Measurements from ENCODE around the gene OR4D1.

DNA sequence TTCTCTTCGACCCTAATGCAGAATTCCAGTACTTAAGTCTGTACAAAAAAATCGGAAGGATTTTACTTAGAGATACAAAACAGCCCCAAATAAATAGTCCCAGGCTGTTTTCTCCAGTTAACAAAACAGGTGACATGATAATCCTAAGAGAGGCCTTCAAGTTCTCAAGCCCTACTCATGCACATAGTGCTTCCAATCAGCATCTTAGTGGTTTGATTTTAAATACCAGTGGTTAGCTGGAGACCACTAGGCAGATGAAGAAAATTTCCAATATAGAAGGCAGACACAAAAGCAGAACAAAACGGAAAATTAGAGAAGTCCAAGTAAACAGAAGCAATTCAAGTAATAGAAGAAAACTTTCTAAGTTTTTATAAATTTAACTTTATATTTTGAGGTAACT lies 13.4 kb downstream of the OR4D1 start:
- TF ChIP-seq, protein P1, sequence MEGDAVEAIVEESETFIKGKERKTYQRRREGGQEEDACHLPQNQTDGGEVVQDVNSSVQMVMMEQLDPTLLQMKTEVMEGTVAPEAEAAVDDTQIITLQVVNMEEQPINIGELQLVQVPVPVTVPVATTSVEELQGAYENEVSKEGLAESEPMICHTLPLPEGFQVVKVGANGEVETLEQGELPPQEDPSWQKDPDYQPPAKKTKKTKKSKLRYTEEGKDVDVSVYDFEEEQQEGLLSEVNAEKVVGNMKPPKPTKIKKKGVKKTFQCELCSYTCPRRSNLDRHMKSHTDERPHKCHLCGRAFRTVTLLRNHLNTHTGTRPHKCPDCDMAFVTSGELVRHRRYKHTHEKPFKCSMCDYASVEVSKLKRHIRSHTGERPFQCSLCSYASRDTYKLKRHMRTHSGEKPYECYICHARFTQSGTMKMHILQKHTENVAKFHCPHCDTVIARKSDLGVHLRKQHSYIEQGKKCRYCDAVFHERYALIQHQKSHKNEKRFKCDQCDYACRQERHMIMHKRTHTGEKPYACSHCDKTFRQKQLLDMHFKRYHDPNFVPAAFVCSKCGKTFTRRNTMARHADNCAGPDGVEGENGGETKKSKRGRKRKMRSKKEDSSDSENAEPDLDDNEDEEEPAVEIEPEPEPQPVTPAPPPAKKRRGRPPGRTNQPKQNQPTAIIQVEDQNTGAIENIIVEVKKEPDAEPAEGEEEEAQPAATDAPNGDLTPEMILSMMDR (IDR thresholded peaks at IDR 0.05; ENCODE audit: poor library complexity): no peak
- no peak for TF ChIP-seq EZH2phosphoT487 (IDR thresholded peaks at IDR 0.05; ENCODE audit: low read depth, severe bottlenecking, unreplicated experiment)
- TF ChIP-seq EZH2 (IDR thresholded peaks at IDR 0.05; ENCODE audit: borderline replicate concordance): no peak

Data from hepatocyte (in vitro differentiated cells).